Activated naive CD8-positive, alpha-beta T cell treated with anti-CD3 and anti-CD28 coated beads, Interleukin-2, amount 50 U/mL, for 16 hours (primary cell): ENCODE data around the gene CEP170B.
"Not testable (repeated sequence)": the region's sequence is repeated elsewhere in the genome, so short reads cannot be mapped to it uniquely, and the experiment has no call there.

Experiments
- DNase-seq: peaks from one replicate; pipeline ENCODE4 v3.0.0-alpha.2; 2020; ENCODE audit warnings: low read depth, low spot score

CEP170B gene

GRCh38 chr14:104878582-104878981 is 13.5 kb downstream of the CEP170B start:
- no peak for DNase-seq

GRCh38 chr14:104879201-104879982 is 14.3 kb downstream of the CEP170B start:
- no peak for DNase-seq

GRCh38 chr14:104879983-104880565 is 15.0 kb downstream of the CEP170B start:
- DNase-seq: no peak

GRCh38 chr14:104880584-104881210 is 15.6 kb downstream of the CEP170B start:
- DNase-seq: no peak

- DNase-seq: no peak
Observed at GRCh38 chr14:104881369-104881979, 16.4 kb downstream of the CEP170B start.

GRCh38 chr14:104882325-104882973 is 17.4 kb downstream of the CEP170B start:
- no peak for DNase-seq

GRCh38 chr14:104882991-104883660 is 18.1 kb downstream of the CEP170B start:
- no peak for DNase-seq

- no peak for DNase-seq
Observed at GRCh38 chr14:104883681-104884361, 18.8 kb downstream of the CEP170B start.

- DNase-seq: not testable (repeated sequence)
Observed at GRCh38 chr14:104884381-104884780, 19.3 kb downstream of the CEP170B start.

- no peak for DNase-seq
Observed at GRCh38 chr14:104885031-104885972, 20.2 kb downstream of the CEP170B start.

- no peak for DNase-seq
Observed at GRCh38 chr14:104885973-104886689, 21.1 kb downstream of the CEP170B start.

- DNase-seq: no peak
Observed at GRCh38 chr14:104886690-104887622, 21.9 kb downstream of the CEP170B start.

- DNase-seq: no peak
Observed at GRCh38 chr14:104887623-104888488, 22.8 kb downstream of the CEP170B start.

GRCh38 chr14:104888489-104889374 is 23.7 kb downstream of the CEP170B start:
- DNase-seq: no peak

- DNase-seq: no peak
Observed at GRCh38 chr14:104889375-104889757, 24.3 kb downstream of the CEP170B start.

- DNase-seq: not testable (repeated sequence)
Observed at GRCh38 chr14:104890292-104890691, 25.2 kb downstream of the CEP170B start.
